Activated CD4-positive, CD25-positive, alpha-beta regulatory T cell treated with anti-CD3 and anti-CD28 coated beads, Interleukin-2, amount 50 U/mL, for 16 hours (primary cell): ENCODE measurements around the gene BRD4.

Experiments used
- DNase-seq: peaks from one replicate; pipeline ENCODE4 v3.0.0-alpha.2; 2020; ENCODE audit warnings: low read depth, low spot score

BRD4 gene

DNA sequence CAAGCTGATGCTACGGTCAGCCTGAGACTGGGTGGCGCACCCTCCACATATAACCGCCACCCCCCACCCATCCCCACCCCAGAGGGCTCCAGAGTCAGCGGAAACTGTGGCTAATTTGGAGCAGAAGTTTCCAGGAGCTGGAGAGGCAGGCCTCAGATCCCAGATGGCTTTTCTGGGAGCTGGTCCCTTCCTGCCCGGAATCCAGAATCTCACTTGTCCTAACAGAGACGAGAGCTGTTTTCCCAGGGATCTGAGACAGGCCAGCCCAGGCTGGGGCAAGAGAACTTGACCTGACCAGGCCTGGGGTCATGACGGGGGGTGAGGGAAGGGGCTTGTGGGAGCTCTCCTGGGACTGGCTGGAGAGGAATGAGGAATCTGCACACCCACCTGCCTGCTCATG, 106.6 kb downstream of the BRD4 start:
- DNase-seq: no peak

GRCh38 chr19:15223649-15224361, 108.5 kb downstream of the BRD4 start:
- DNase-seq: no peak

GRCh38 chr19:15222738-15223648, 109.3 kb downstream of the BRD4 start:
- DNase-seq: peak; percentile 34

DNA sequence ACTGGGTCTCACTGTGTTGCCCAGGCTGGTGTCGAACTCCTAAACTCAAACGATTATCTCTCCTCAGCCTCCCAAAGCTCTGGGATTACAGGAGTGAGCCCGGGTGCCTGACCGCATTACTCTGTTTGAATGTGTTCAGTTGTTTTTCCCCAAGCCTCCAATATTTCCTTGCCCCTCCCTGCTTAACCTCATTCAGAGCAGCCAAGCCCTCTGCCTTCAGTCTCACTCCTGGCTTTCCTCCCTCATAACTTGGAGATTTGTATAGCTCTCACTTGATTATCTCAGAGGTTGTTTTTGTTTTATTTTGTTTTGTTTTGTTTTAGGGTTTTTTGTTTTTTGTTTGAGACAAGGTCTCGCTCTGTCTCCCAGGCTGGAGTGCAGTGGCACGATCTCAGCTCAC, 111.5 kb downstream of the BRD4 start:
- DNase-seq: no peak

DNA sequence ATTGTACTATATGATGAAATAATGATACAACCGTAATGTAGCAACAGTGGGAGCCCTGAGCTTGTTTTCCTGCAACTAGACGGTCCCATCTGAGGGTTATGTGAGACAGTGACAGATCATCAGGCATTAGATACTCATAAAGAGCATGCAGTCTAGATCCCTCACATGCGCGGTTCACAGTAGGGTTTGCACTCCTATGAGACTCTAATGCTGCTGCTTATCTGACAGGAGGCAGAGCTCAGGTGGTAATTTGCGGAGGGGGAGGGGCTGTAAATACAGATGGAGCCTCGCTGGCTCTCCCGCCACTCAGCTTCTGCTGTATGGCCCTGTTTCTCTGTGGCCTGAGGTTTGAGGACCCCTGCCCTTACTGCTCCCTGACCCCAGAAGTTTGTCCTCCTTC, 113.8 kb downstream of the BRD4 start:
- no peak for DNase-seq

DNA sequence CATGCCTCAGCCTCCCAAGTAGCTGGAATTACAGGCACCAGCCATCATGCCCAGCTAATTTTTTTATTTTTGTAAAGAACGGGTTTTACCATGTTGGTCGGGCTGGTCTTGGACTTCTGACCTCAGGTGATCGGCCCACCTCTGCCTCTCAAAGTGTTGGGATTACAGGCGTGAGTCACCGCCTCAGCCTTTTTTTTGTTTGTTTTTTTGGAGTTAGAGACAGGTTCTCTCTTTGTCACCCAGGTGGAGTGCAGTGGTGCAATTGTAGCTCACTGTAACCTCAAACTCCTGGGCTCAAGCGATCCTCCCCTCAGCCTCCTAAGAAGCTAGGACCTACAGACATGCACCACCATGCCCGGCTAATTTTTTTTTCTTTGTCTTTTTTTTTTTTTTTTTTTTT, 116.0 kb downstream of the BRD4 start:
- DNase-seq: no peak

- no peak for DNase-seq
Observed at GRCh38 chr19:15213715-15214381, 118.5 kb downstream of the BRD4 start.

DNA sequence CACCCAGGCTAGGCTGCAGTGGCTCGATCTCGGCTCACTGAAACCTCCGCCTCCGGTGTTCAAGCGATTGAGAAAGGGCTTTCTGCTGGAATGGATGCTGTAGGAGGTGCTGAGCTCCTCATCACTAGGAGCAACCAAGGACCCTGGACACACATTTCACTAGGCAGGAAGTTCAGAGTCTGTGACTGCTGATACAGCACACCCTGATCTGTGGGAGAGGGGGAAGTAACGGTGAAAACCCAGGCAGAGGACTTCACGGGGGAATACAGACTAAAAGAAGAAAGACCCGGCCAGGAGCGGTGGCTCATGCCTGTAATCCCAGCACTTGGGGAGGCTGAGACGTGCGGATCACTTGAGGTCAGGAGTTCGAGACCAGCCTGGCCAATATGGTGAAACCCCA, 119.6 kb downstream of the BRD4 start:
- no peak for DNase-seq

GRCh38 chr19:15210323-15210781, 122.0 kb downstream of the BRD4 start:
- no peak for DNase-seq

DNA sequence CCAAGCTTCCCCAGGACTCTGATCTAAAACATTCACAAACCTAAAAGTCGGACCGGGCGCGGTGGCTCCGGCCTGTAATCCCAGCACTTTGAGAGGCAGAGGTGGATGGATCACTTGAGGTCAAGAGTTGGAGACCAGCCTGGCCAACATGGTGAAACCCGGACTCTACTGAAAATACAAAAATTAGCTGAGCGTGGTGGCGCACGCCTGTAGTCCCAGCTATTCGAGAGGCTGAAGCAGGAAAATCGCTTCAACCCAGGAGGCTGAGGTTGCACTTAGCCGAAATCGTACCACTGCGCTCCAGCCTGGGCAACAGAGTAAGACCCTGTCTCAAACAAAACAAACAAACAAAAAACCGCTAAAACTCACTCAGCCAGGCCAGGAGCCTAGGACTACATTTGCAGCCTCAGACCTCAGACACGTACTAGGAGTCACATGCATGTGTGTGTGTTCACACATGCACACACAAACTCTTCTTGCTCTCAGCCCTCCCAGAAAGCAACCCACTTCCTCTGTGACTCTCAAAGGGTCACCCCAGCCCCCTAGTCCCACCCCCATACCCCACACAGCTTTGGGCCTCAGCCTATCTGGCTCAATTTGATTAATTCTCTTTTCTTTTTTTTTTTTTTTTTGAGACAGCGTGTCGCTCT, 130.8 kb downstream of the BRD4 start:
- no peak for DNase-seq

- DNase-seq: no peak
Observed at GRCh38 chr19:15200553-15201364, 131.6 kb downstream of the BRD4 start, which contains the start of gene NOTCH3. TSS of gene NOTCH3 (minus strand) at chr19:15200995. CDS start at chr19:15200905, 90 bp downstream.

GRCh38 chr19:15199661-15200552, 132.4 kb downstream of the BRD4 start:
- no peak for DNase-seq

DNA sequence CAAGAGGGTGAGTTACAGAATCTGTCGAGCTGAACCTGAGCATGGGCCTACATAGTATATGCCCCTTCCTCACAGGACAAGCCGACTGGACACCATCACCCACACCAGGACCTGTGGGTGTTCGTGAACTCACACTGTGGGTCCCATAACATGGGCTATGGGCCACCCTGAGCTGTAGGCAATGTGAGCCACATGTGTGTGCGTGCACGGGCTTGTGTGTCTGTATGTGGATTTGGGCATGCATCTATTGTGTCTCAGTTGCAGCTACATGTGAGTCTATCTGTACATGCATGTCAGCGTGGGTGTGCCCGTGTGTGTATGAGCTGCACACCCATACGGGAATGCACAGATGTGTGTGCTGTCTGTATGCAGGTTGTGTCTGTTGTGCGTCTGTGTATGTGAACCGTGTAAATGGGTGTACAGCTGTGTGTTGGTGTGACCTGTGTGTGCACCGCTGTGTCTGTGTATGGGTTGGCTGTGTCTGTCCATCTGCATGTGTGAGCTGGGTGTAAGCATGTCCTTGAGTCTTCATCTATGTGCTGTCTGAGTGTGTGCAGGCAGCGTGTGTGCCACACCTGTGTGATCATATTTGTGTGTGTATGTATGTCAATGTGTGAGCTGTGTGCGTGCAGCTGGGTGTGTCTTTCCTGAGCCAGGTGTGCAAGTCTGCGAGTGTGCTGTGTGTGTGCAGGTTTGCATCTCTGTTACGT, 133.2 kb downstream of the BRD4 start:
- DNase-seq: no peak

DNA sequence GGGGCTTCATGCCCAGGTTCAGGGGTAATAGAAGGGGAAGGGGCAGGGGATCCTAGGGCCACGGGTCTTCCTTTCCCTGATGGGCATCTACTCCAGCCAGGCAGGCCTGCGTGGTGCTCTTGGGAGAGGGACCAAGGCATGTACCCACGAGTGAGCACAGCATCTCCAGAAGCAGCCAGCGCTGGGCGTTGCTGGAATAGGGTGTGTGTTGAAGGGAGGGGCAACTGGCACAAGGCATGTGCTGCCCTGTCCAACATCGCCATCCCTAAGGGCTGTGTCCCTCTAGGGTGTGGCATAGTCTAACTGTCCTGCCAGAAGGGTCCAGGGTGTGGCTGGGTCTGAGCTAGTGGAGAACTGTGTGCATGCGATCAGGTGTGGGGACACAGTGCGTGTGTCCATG, 134.4 kb downstream of the BRD4 start:
- DNase-seq: no peak

DNA sequence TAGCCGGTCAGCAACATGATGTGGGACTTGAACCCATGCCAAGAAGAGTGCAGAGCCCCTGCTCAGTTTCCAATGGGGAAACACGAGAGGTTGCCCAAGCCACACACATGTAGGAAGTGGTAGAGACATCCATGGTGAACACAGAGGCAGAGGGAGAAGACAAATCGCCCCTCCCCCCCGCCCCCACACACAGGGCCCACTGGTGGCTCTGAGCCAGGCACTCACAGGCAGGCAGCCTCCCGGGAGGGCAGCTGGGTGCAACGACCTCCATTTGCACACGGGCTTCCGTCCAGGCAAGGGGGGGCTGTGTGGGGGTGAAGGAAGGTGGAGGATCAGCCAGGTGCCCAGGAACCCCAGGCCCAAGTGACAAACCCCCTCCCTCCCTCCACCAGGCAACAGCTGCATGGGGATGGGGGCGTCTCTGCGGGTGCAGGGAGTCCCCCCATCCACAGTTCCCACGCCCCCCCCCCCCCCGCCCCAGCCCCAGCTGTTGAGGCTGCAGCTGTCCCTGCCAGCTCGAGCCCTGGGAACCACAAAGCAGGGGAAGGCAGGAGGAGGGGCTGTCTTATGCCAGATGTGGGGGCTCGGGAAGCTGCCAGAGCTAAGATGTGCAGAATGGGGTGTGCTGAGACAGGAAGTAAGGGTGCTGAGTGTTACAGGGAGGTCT, 134.9 kb downstream of the BRD4 start:
- DNase-seq: no peak

DNA sequence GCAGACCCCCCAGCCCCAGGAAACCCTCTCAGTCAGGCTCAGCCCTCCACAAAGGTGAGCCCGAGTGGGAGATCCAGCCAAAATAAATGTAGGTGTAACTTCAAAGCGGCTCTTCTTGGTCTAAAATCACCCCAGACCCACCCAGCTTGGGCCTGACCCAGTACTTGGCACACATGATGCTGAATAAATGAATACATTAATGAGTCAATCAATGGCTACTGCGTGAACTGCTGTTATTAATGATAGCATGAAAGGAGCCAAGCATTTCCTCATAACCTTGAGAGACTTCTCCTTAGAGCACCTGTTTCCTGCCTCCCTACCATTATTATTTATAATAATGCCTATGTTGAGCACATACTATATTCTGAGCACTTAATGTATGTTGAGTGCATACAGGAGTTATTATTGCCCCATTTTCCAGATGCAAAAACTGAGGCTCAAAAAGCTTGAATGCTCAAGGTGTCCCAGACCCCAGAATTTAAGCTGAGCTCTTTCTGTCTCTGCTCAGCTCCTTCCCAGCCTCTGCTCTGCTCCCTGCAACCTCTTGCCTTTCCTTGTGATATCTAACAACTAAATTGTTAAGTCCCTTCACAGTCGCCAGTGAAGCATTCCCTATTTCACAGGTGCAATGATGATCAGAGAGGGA, 135.9 kb downstream of the BRD4 start:
- DNase-seq: no peak

DNA sequence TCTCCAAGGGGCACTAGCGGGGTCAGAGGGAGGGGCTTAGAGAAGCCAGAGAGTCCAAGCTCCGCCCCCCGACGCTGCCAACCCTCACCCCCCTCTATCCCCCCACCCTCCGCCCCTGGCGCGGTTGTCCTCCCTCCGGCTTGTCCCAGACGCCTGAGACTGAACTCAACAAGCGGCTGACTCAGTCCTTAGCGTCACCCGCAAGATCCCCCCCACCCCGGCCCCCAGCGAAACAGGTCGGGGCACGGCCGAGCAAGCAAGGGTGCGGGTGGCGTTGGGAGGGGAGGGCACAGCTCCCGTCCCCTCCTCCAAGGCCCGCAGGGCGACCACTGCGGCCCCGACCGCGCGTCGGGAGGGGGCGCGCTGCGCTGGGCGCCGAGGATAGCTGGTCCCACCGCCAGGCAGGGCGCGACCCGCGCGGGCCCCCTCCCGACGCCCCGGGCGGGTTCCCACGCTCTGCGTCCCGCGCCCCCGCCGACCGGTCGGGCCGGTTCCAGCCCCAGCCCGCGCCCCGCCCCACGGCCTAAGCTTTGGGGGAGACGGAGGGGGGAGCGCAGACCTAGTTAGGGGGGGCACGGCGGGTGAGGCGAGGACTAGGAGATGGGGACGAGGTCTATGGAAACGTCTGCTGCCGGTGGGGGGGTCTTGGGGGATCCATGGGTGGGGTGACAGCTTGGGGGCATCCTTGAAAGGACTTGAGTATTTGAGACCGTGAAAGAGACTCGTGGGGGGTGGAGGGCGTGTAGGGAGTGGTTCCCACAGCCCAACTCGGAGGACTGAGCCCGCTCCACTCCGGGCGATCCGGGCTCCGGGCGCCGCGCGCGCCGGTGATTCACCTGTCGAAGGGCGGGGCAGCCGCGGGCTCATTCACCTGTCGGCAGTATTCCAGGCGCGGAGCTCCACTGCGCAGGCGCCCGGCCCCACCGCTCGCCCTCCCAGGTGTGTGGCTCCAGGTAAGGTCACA, 136.7 kb downstream of the BRD4 start:
- no peak for DNase-seq
